A673 (cell line): ENCODE measurements around the gene FAM170B. TPM values are rescaled to one million over a fixed set of nuclear protein-coding genes. Genes with fewer than 3 reads are reported as not detected.

Experiments used
- BruUV-seq: library from RNA; stranded (reverse); fragments of 400-500 nt; replicated peaks from 2 replicates; lab custom pipeline; 2021; lab: Mats Ljungman, UMichigan
- CTCF ChIA-PET: fragments of 300-600 bp; sonication (Branson Sonifier 250); formaldehyde crosslinking; loops from one replicate; lab custom pipeline; 2022; ENCODE audit warnings: antibody characterized with exemption; lab: Charles Lee
- POLR2A ChIA-PET: fragments of 300-600 bp; sonication (Branson Sonifier 250); formaldehyde crosslinking; loops from one replicate; lab custom pipeline; 2022; ENCODE audit warnings: antibody characterized with exemption; ENCODE audit not compliant: low non-redundant PET; lab: Charles Lee
- DNase-seq: peaks from one replicate; pipeline ENCODE4 v3.0.0-alpha.2; 2015; ENCODE audit warnings: low spot score
- H3K27ac ChIP-seq: fragments of 200-600 bp; sonication (generic); 2 replicates; pipeline ENCODE4 v1.5.1; 2016; ENCODE audit warnings: mixed run types, low read depth, mild to moderate bottlenecking, mixed read lengths, antibody characterized with exemption, low read length; ENCODE audit not compliant: poor library complexity, severe bottlenecking
- H3K27me3 ChIP-seq: fragments of 200-600 bp; sonication (generic); replicated peaks from 2 replicates; pipeline ENCODE4 v1.6.1; 2017; ENCODE audit warnings: mixed run types, low read depth, mild to moderate bottlenecking, mixed read lengths, antibody characterized with exemption, low read length; ENCODE audit not compliant: insufficient read depth, poor library complexity
- H3K36me3 ChIP-seq: fragments of 200-600 bp; sonication (generic); 2 replicates; pipeline ENCODE4 v1.6.1; 2016; ENCODE audit warnings: mixed run types, mild to moderate bottlenecking, mixed read lengths, antibody characterized with exemption, low read length; ENCODE audit not compliant: insufficient read depth, poor library complexity, severe bottlenecking
- H3K4me1 ChIP-seq: fragments of 200-600 bp; sonication (generic); 2 replicates; pipeline ENCODE4 v1.6.1; 2017; ENCODE audit warnings: mixed run types, mild to moderate bottlenecking, mixed read lengths, antibody characterized with exemption, low read length; ENCODE audit not compliant: insufficient read depth, poor library complexity, severe bottlenecking
- H3K4me3 ChIP-seq: fragments of 200-600 bp; sonication (generic); 2 replicates; pipeline ENCODE4 v1.5.1; 2016; ENCODE audit warnings: low read depth, mixed run types, mild to moderate bottlenecking, mixed read lengths, low read length; ENCODE audit not compliant: poor library complexity, severe bottlenecking
- H3K9me3 ChIP-seq: fragments of 200-600 bp; sonication (generic); 2 replicates; pipeline ENCODE4 v1.6.1; 2016; ENCODE audit warnings: mixed run types, low read depth, mild to moderate bottlenecking, mixed read lengths, antibody characterized with exemption, low read length; ENCODE audit not compliant: poor library complexity, severe bottlenecking
- EZH2 ChIP-seq: fragments of 200-600 bp; sonication (generic); IDR thresholded peaks from 2 replicates; pipeline ENCODE4 v1.6.1; 2017; ENCODE audit warnings: borderline replicate concordance, low read depth, mild to moderate bottlenecking, mixed read lengths, antibody characterized with exemption, low read length; ENCODE audit not compliant: poor library complexity, severe bottlenecking
- intact Hi-C: fragments of 100-400 bp; cut with micrococcal nuclease; formaldehyde crosslinking; loops from one replicate; pipeline ENCODE4 v1.10.0; 2022; ENCODE audit not compliant: unreplicated experiment
- total RNA-seq: library from RNA; stranded (reverse); gene quantifications from 2 replicates; pipeline ENCODE4 v1.2.3, GENCODE V29; 2021
- TF ChIP-seq, protein P1 (sequence below): fragments of 300-800, 200-600 bp; sonication (generic); conservative IDR thresholded peaks from 2 replicates; pipeline ENCODE4 v1.5.1; 2017; ENCODE audit warnings: low read depth, mild to moderate bottlenecking, antibody characterized with exemption, low read length, moderate library complexity, mixed read lengths

Gene FAM170B
- total RNA-seq, 1 experiment from 2014 or later, result not detected

DNA sequence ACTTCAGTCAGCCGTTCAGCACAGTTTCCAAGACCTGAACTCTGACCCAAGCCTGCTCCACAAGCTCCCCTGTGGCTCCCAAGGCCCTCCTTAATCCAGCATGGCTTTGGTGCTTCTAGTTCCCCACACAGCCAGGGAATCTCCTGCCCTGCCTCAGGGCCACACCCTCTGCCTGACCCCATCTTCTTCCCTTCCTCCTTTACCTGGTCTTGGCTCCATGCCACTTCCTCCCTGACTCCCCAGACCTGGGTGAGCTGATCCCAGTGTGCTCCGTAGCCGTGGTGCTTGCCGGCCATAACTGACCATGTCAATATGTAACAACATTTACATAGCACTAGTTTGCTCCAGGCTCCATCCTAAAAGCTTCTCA is 34.3 kb upstream of the FAM170B start:
- no peak for DNase-seq
- ChIA-PET POLR2A (no interaction called here), CTCF (no interaction called here)
- no TSS peak for BruUV-seq
- Histone ChIP-seq H3K27me3 (no peaks in the 10 kb centered on the region), H3K4me3 (no peak overlapping the region), H3K36me3 (no peaks in the 10 kb centered on the region), H3K4me1 (no peaks in the 10 kb centered on the region), H3K9me3 (no peaks in the 10 kb centered on the region), H3K27ac (no peak overlapping the region)
- TF ChIP-seq, protein P1, sequence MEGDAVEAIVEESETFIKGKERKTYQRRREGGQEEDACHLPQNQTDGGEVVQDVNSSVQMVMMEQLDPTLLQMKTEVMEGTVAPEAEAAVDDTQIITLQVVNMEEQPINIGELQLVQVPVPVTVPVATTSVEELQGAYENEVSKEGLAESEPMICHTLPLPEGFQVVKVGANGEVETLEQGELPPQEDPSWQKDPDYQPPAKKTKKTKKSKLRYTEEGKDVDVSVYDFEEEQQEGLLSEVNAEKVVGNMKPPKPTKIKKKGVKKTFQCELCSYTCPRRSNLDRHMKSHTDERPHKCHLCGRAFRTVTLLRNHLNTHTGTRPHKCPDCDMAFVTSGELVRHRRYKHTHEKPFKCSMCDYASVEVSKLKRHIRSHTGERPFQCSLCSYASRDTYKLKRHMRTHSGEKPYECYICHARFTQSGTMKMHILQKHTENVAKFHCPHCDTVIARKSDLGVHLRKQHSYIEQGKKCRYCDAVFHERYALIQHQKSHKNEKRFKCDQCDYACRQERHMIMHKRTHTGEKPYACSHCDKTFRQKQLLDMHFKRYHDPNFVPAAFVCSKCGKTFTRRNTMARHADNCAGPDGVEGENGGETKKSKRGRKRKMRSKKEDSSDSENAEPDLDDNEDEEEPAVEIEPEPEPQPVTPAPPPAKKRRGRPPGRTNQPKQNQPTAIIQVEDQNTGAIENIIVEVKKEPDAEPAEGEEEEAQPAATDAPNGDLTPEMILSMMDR, result no peak
- TF ChIP-seq EZH2, result no peak
- intact Hi-C loops, result loop anchor here (10.0 kb wide), 3 partner anchors 183 to 803 kb away; no protein-coding TSS in a partner anchor

DNA sequence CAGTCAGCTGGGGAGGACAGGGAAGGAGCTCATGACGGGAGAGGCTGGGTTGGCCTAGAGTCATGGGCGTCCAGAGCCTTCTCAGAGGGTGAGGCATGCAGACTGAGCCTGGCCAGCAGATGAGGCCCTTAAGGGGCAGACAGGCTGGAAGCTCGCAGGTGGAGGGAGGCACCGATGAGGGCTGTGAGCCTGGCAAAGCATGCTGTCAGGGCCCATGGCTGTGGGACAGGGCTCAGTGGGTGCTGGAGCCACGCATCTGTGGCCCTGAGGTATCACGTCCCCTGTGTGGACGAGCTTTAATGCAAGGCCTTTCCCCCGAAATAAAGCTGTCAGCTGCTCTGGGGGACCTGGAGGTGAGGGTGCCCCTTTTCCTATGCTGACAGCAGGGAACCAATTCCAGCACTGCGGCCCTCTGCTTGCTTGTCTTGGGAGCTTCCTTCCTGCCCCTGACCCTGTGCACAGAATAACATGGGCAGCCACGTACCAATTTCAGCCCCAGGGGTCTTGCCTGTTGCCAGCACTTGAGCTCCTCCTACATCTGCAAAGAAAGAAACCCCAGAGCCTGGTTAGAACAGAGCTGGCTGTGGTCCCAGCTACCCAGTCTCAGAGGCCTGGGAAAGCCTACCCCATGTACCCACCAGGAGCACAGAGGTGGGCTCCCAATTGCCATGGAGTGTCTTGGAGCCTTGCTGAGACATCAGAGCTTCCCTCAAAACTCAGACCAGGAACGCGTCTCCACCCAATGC is 33.8 kb upstream of the FAM170B start:
- ChIA-PET CTCF (no interaction called here), POLR2A (no interaction called here)
- no peak overlapping the region for H3K27ac ChIP-seq
- TF ChIP-seq, protein P1, result no peak
- TF ChIP-seq EZH2, result no peak
- no peaks in the 10 kb centered on the region for H3K27me3 ChIP-seq
- H3K4me1 ChIP-seq, result no peaks in the 10 kb centered on the region
- DNase-seq, result no peak
- no peak overlapping the region for H3K4me3 ChIP-seq
- no peaks in the 10 kb centered on the region for H3K36me3 ChIP-seq
- intact Hi-C loops, result loop anchor here (10.0 kb wide), 3 partner anchors 183 to 803 kb away; no protein-coding TSS in a partner anchor
- no TSS peak for BruUV-seq
- no peaks in the 10 kb centered on the region for H3K9me3 ChIP-seq

DNA sequence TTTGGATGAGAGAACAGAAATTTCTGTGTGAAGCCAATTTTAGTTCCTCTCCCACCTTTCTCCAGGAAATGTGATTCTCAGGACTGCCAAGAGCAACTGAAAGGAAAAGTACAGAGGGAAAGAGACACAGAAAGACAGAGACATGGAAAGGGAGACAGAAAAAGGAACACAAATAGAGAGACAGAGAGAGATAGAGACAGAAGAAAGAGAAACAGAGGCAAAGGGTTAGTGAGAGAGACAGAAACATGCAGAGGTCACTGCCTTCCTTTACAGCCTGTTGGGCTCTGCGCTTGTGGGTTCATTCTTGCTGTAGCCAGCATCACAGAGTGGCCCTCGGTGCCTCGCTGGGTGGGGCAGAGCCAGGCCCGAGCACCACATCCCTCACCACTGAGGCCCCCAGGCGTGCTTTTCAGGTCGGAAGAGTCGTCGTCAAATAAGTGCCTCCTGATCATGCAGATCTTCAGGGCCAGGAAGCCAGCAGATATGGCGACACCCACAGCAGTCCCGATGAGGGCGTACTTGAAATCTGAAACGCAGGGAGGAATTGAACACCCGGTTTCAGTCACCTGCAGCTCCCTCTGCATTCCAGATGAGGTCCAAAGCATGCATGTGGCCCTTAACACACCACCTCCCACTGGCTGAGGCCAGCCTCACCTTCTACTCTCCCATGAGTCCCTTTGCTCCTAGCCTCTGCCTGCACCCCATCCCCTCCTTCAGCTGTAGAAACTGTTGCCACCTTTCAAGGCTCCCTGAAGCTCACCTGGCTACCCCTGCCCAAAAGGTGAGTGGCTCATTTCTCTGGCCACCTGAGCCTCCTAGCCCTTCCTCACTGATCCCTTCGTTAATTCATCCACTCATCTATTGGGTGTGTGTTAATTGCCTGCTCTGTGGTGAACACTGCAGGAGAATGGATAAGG is 32.9 kb upstream of the FAM170B start:
- BruUV-seq, result no TSS peak
- Histone ChIP-seq H3K4me1 (no peaks in the 10 kb centered on the region), H3K27me3 (no peaks in the 10 kb centered on the region), H3K9me3 (no peaks in the 10 kb centered on the region), H3K27ac (no peak overlapping the region), H3K4me3 (no peak overlapping the region), H3K36me3 (no peaks in the 10 kb centered on the region)
- POLR2A ChIA-PET, result no interaction called here
- CTCF ChIA-PET, result no interaction called here
- no peak for DNase-seq
- TF ChIP-seq EZH2, result no peak
- TF ChIP-seq, protein P1, result no peak
- intact Hi-C loops, result loop anchor here (10.0 kb wide), 3 partner anchors 182 to 802 kb away; no protein-coding TSS in a partner anchor
